ENCODE data around the gene NLRP13. TPM values are rescaled to one million over a fixed set of nuclear protein-coding genes. Genes with fewer than 3 reads are reported as not detected.

The NLRP13 gene
- total RNA-seq, 1 donor from 2014 or later: not detected

GRCh38 chr19:55898911-55899310, 33.2 kb downstream of the NLRP13 start:
- Histone ChIP-seq H3K9ac (ENCODE audit: low read length) (no peak overlapping the region), H3K9me3 (ENCODE audit: insufficient read depth, low read depth, low read length) (peaks cover 12% of the 10 kb centered on the region), H3K4me2 (ENCODE audit: low read length) (no peak overlapping the region), H2AFZ (ENCODE audit: low read depth, low read length) (no peak overlapping the region), H3K79me2 (ENCODE audit: insufficient read depth, low read length) (no peaks in the 10 kb centered on the region), H3K27ac (ENCODE audit: low read depth, low read length) (no peak overlapping the region), H3K4me3 (ENCODE audit: insufficient read depth, low read depth, low read length) (no peak overlapping the region), H3K36me3 (ENCODE audit: insufficient read depth, low read length) (no peaks in the 10 kb centered on the region), H3K4me1 (ENCODE audit: insufficient read depth, low read length) (no peaks in the 10 kb centered on the region), H4K20me1 (ENCODE audit: insufficient read depth, low read length) (no peaks in the 10 kb centered on the region), H3K27me3 (ENCODE audit: insufficient read depth, low read length) (no peaks in the 10 kb centered on the region)
- H3K9me3 Mint-ChIP-seq (ENCODE audit: unreplicated experiment): peaks cover 34% of the 10 kb centered on the region
- H3K27me3 Mint-ChIP-seq (ENCODE audit: low read depth, unreplicated experiment): no peaks in the 10 kb centered on the region
- TF ChIP-seq CTCF (IDR thresholded peaks at IDR 0.05; ENCODE audit: insufficient read depth, low read depth, low read length) (no peak), EZH2 (IDR thresholded peaks at IDR 0.05; ENCODE audit: insufficient read depth, low read length) (no peak)
- no peak for DNase-seq (ENCODE audit: low read depth)
- no peak overlapping the region for H3K4me3 Mint-ChIP-seq (ENCODE audit: unreplicated experiment)
- no peak overlapping the region for H3K27ac Mint-ChIP-seq (ENCODE audit: unreplicated experiment)
- FAIRE-seq: no peak
- H3K4me1 Mint-ChIP-seq (ENCODE audit: low read depth, unreplicated experiment): no peaks in the 10 kb centered on the region
- H3K36me3 Mint-ChIP-seq (ENCODE audit: low read depth, unreplicated experiment): no peaks in the 10 kb centered on the region

- Mint-ChIP-seq H3K27ac (ENCODE audit: unreplicated experiment) (no peak overlapping the region), H3K4me3 (ENCODE audit: unreplicated experiment) (no peak overlapping the region), H3K36me3 (ENCODE audit: low read depth, unreplicated experiment) (no peaks in the 10 kb centered on the region), H3K9me3 (ENCODE audit: unreplicated experiment) (peaks cover 22% of the 10 kb centered on the region), H3K4me1 (ENCODE audit: low read depth, unreplicated experiment) (no peaks in the 10 kb centered on the region), H3K27me3 (ENCODE audit: low read depth, unreplicated experiment) (no peaks in the 10 kb centered on the region)
- Histone ChIP-seq H3K79me2 (ENCODE audit: insufficient read depth, low read length) (no peaks in the 10 kb centered on the region), H3K27me3 (ENCODE audit: insufficient read depth, low read length) (no peaks in the 10 kb centered on the region), H3K9me3 (ENCODE audit: insufficient read depth, low read depth, low read length) (no peaks in the 10 kb centered on the region), H3K36me3 (ENCODE audit: insufficient read depth, low read length) (no peaks in the 10 kb centered on the region), H3K4me1 (ENCODE audit: insufficient read depth, low read length) (no peaks in the 10 kb centered on the region), H3K27ac (ENCODE audit: low read depth, low read length) (no peak overlapping the region), H4K20me1 (ENCODE audit: insufficient read depth, low read length) (no peaks in the 10 kb centered on the region), H2AFZ (ENCODE audit: low read depth, low read length) (no peak overlapping the region), H3K4me3 (ENCODE audit: insufficient read depth, low read depth, low read length) (no peak overlapping the region), H3K9ac (ENCODE audit: low read length) (no peak overlapping the region), H3K4me2 (ENCODE audit: low read length) (no peak overlapping the region)
- TF ChIP-seq CTCF (IDR thresholded peaks at IDR 0.05; ENCODE audit: insufficient read depth, low read depth, low read length): no peak
- no peak for TF ChIP-seq EZH2 (IDR thresholded peaks at IDR 0.05; ENCODE audit: insufficient read depth, low read length)
- DNase-seq (ENCODE audit: low read depth) (no peak), FAIRE-seq (no peak)
Observed at GRCh38 chr19:55882626-55883025, 49.5 kb downstream of the NLRP13 start.

GRCh38 chr19:55877211-55877610, 54.9 kb downstream of the NLRP13 start:
- no peak overlapping the region for H3K4me2 ChIP-seq (ENCODE audit: low read length)
- TF ChIP-seq CTCF (IDR thresholded peaks at IDR 0.05; ENCODE audit: insufficient read depth, low read depth, low read length) (no peak), EZH2 (IDR thresholded peaks at IDR 0.05; ENCODE audit: insufficient read depth, low read length) (no peak)
- H3K4me1 ChIP-seq (ENCODE audit: insufficient read depth, low read length): no peaks in the 10 kb centered on the region
- H3K79me2 ChIP-seq (ENCODE audit: insufficient read depth, low read length): no peaks in the 10 kb centered on the region
- no peak overlapping the region for H3K9ac ChIP-seq (ENCODE audit: low read length)
- no peak overlapping the region for H3K4me3 ChIP-seq (ENCODE audit: insufficient read depth, low read depth, low read length)
- H3K27me3 ChIP-seq (ENCODE audit: insufficient read depth, low read length): no peaks in the 10 kb centered on the region
- no peaks in the 10 kb centered on the region for H4K20me1 ChIP-seq (ENCODE audit: insufficient read depth, low read length)
- H3K9me3 ChIP-seq (ENCODE audit: insufficient read depth, low read depth, low read length): no peaks in the 10 kb centered on the region
- Mint-ChIP-seq H3K27ac (ENCODE audit: unreplicated experiment) (no peak overlapping the region), H3K4me1 (ENCODE audit: low read depth, unreplicated experiment) (no peaks in the 10 kb centered on the region), H3K27me3 (ENCODE audit: low read depth, unreplicated experiment) (no peaks in the 10 kb centered on the region), H3K36me3 (ENCODE audit: low read depth, unreplicated experiment) (no peaks in the 10 kb centered on the region), H3K4me3 (ENCODE audit: unreplicated experiment) (no peak overlapping the region), H3K9me3 (ENCODE audit: unreplicated experiment) (peaks cover 17% of the 10 kb centered on the region)
- H3K27ac ChIP-seq (ENCODE audit: low read depth, low read length): no peak overlapping the region
- no peak for FAIRE-seq
- H3K36me3 ChIP-seq (ENCODE audit: insufficient read depth, low read length): no peaks in the 10 kb centered on the region
- H2AFZ ChIP-seq (ENCODE audit: low read depth, low read length): no peak overlapping the region
- no peak for DNase-seq (ENCODE audit: low read depth)
